ENCODE measurements around the gene NKAIN4. TPM values are rescaled to one million over a fixed set of nuclear protein-coding genes. Genes with fewer than 3 reads are reported as not detected.
A peak's percentile ranks its signal among the peaks of the same experiment; 100 is the strongest.

Gene NKAIN4
- total RNA-seq, 1 donor from 2014 or later = not detected

GRCh38 chr20:63215101-63216040 is 38.9 kb downstream of the NKAIN4 start:
- Histone ChIP-seq H3K4me3 (peak overlapping the region; percentile 91), H3K27ac (peak overlapping the region; percentile 85), H3K27me3 (no peaks in the 10 kb centered on the region), H3K9me3 (no peaks in the 10 kb centered on the region), H3K4me1 (peaks cover 33% of the 10 kb centered on the region), H3K36me3 (peaks cover 38% of the 10 kb centered on the region)
- intact Hi-C loops (cut with DNase I) = no loop called here
- TF ChIP-seq CTCF (IDR thresholded peaks at IDR 0.05) = peak; percentile 34
- DNase-seq (no peak), ATAC-seq (peak; percentile 8)

- ATAC-seq (no peak), DNase-seq (no peak)
- Histone ChIP-seq H3K36me3 (peaks cover 46% of the 10 kb centered on the region), H3K4me3 (peak overlapping the region; percentile 91), H3K27ac (no peak overlapping the region), H3K9me3 (no peaks in the 10 kb centered on the region), H3K4me1 (peaks cover 33% of the 10 kb centered on the region), H3K27me3 (no peaks in the 10 kb centered on the region)
- TF ChIP-seq CTCF (IDR thresholded peaks at IDR 0.05) = no peak
- intact Hi-C loops (cut with DNase I) = no loop called here
These were observed 39.7 kb downstream of the NKAIN4 start for GRCh38 chr20:63214514-63214913.

- intact Hi-C loops (cut with DNase I) = no loop called here
- Histone ChIP-seq H3K4me3 (no peak overlapping the region), H3K36me3 (peaks cover 63% of the 10 kb centered on the region), H3K27me3 (no peaks in the 10 kb centered on the region), H3K9me3 (no peaks in the 10 kb centered on the region), H3K27ac (no peak overlapping the region), H3K4me1 (peaks cover 33% of the 10 kb centered on the region)
- no peak for TF ChIP-seq CTCF (IDR thresholded peaks at IDR 0.05)
- ATAC-seq (no peak), DNase-seq (no peak)
These were observed 41.5 kb downstream of the NKAIN4 start for GRCh38 chr20:63212792-63213191.

GRCh38 chr20:63212393-63212730 is 41.9 kb downstream of the NKAIN4 start:
- no peak for TF ChIP-seq CTCF (IDR thresholded peaks at IDR 0.05)
- intact Hi-C loops (cut with DNase I) = no loop called here
- H3K27ac ChIP-seq = no peak overlapping the region
- H3K36me3 ChIP-seq = peaks cover 67% of the 10 kb centered on the region
- no peaks in the 10 kb centered on the region for H3K27me3 ChIP-seq
- no peak for ATAC-seq
- no peak for DNase-seq
- H3K4me3 ChIP-seq = no peak overlapping the region
- no peaks in the 10 kb centered on the region for H3K9me3 ChIP-seq
- peaks cover 33% of the 10 kb centered on the region for H3K4me1 ChIP-seq

- H3K4me1 ChIP-seq = peaks cover 26% of the 10 kb centered on the region
- peaks cover 87% of the 10 kb centered on the region for H3K36me3 ChIP-seq
- intact Hi-C loops (cut with DNase I) = no loop called here
- no peaks in the 10 kb centered on the region for H3K27me3 ChIP-seq
- ATAC-seq (no peak), DNase-seq (no peak)
- H3K9me3 ChIP-seq = no peaks in the 10 kb centered on the region
- H3K4me3 ChIP-seq = no peak overlapping the region
- H3K27ac ChIP-seq = no peak overlapping the region
- TF ChIP-seq CTCF (IDR thresholded peaks at IDR 0.05) = no peak
These were observed 44.2 kb downstream of the NKAIN4 start for GRCh38 chr20:63210011-63210605.
